Osteoblast (primary cell): ENCODE data around the gene SIL1. TPM values are rescaled to one million over a fixed set of nuclear protein-coding genes. Genes with fewer than 3 reads are reported as not detected.

Experiments
- DNase-seq: peaks from one replicate; pipeline ENCODE4 v3.0.0; 2011; ENCODE audit warnings: low spot score, mixed read lengths; ENCODE audit not compliant: insufficient read length; ENCODE audit errors: missing footprints
- H2AFZ ChIP-seq: 2 replicates; pipeline ENCODE4 v1.6.0; 2011; ENCODE audit warnings: mild to moderate bottlenecking, low read length
- H3K27ac ChIP-seq: 2 replicates; pipeline ENCODE4 v1.5.1; 2011; ENCODE audit warnings: mild to moderate bottlenecking, low read depth, low read length, moderate library complexity
- H3K27me3 ChIP-seq: 2 replicates; pipeline ENCODE4 v1.6.0; 2012; ENCODE audit warnings: mild to moderate bottlenecking, control low read depth, inconsistent platforms, low read length, moderate library complexity; ENCODE audit not compliant: insufficient read depth
- H3K36me3 ChIP-seq: 2 replicates; pipeline ENCODE4 v1.5.1; 2011; ENCODE audit warnings: mild to moderate bottlenecking, low read length, control low read depth, moderate library complexity; ENCODE audit not compliant: insufficient read depth
- H3K4me1 ChIP-seq: 2 replicates; pipeline ENCODE4 v1.5.1; 2011; ENCODE audit warnings: mild to moderate bottlenecking, low read length, control low read depth, moderate library complexity; ENCODE audit not compliant: insufficient read depth
- H3K4me2 ChIP-seq: 2 replicates; pipeline ENCODE4 v1.6.0; 2011; ENCODE audit warnings: mild to moderate bottlenecking, low read length; ENCODE audit not compliant: insufficient read depth
- H3K4me3 ChIP-seq: fragments of 200-600 bp; sonication (generic); 3 replicates; pipeline ENCODE4 v1.5.1; 2012; ENCODE audit warnings: mild to moderate bottlenecking, low read length, inconsistent platforms; ENCODE audit not compliant: insufficient read depth
- H3K79me2 ChIP-seq: 2 replicates; pipeline ENCODE4 v1.6.0; 2012; ENCODE audit warnings: mild to moderate bottlenecking, low read length, control low read depth, inconsistent platforms; ENCODE audit not compliant: insufficient read depth
- H3K9me3 ChIP-seq: 2 replicates; pipeline ENCODE4 v1.5.1; 2011; ENCODE audit warnings: low read depth, low read length, control low read depth
- H4K20me1 ChIP-seq: 2 replicates; pipeline ENCODE4 v1.6.0; 2012; ENCODE audit warnings: mild to moderate bottlenecking, low read length, control low read depth; ENCODE audit not compliant: insufficient read depth
- total RNA-seq: library from RNA; depleted of rRNA; stranded (reverse); fragments of >200 nt; gene quantifications from 2 replicates; pipeline ENCODE4 v1.2.3, GENCODE V29; 2012
- TF ChIP-seq, protein P1 (sequence below): IDR thresholded peaks from 2 replicates; pipeline ENCODE4 v1.5.1; 2011; ENCODE audit warnings: mild to moderate bottlenecking, low read depth, low read length, moderate library complexity; ENCODE audit errors: extremely low read depth

Gene SIL1
- total RNA-seq, 1 donor: 65.1 TPM

DNA sequence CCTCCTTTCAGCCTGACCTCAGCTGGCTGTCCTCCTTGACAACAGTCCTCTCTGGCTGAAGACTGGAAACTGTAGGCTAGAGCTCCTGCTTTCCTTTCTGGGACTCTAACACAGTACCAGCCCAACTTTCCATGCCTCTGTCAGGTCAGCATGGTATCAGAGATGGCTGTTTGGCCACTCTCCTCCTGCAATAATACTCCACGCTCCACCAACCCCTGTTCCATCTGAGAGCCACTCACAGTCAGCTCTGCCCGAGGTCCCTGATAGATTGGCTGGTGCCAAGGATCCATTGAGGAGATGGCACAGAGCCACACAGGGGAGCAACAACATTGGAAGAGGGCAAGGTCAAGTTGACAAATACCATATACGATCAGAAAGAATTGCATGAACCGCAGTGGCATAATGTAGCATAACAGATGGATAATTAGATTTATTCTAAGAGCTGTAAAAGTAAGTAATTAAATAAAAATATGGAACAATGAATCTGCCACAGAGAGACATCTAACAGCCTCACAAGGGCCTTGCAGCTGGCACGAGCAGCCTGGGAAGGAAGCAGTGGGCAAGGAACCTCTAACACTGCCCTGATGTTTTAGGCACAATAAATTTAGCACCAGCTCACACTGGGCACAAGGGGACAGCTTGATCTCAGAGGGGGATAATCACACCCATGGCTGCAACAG, 228.7 kb downstream of the SIL1 start:
- no peak overlapping the region for H3K4me3 ChIP-seq
- peaks cover 20% of the 10 kb centered on the region for H4K20me1 ChIP-seq
- H3K4me1 ChIP-seq: peaks cover 9% of the 10 kb centered on the region
- H2AFZ ChIP-seq: no peak overlapping the region
- no peaks in the 10 kb centered on the region for H3K9me3 ChIP-seq
- no peaks in the 10 kb centered on the region for H3K27me3 ChIP-seq
- no peaks in the 10 kb centered on the region for H3K79me2 ChIP-seq
- H3K27ac ChIP-seq: no peak overlapping the region
- DNase-seq: no peak
- TF ChIP-seq, protein P1, sequence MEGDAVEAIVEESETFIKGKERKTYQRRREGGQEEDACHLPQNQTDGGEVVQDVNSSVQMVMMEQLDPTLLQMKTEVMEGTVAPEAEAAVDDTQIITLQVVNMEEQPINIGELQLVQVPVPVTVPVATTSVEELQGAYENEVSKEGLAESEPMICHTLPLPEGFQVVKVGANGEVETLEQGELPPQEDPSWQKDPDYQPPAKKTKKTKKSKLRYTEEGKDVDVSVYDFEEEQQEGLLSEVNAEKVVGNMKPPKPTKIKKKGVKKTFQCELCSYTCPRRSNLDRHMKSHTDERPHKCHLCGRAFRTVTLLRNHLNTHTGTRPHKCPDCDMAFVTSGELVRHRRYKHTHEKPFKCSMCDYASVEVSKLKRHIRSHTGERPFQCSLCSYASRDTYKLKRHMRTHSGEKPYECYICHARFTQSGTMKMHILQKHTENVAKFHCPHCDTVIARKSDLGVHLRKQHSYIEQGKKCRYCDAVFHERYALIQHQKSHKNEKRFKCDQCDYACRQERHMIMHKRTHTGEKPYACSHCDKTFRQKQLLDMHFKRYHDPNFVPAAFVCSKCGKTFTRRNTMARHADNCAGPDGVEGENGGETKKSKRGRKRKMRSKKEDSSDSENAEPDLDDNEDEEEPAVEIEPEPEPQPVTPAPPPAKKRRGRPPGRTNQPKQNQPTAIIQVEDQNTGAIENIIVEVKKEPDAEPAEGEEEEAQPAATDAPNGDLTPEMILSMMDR: no peak
- no peaks in the 10 kb centered on the region for H3K36me3 ChIP-seq
- no peak overlapping the region for H3K4me2 ChIP-seq

DNA sequence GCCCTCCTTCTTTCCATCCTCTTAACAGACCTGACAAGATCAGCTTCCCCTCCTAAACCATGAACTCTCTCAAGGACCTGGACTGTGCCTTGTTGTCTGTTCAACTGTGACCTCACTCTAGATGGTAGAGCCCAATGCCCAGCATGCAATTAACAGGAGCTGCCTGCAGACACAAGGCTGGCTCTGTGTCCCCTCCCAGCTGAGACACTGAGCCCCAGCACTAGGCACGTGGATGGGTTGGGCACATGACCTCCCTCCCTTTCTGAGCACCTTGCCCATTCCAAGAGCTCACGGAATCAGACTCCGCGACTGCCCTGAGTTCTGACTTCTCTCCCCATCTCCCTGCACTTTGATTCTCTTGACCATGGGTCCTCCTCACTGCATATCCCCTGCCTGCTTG, 229.6 kb downstream of the SIL1 start:
- no peak overlapping the region for H3K4me3 ChIP-seq
- TF ChIP-seq, protein P1: no peak
- no peak overlapping the region for H2AFZ ChIP-seq
- no peaks in the 10 kb centered on the region for H3K9me3 ChIP-seq
- H3K27ac ChIP-seq: no peak overlapping the region
- H3K4me1 ChIP-seq: peaks cover 4% of the 10 kb centered on the region
- H3K27me3 ChIP-seq: no peaks in the 10 kb centered on the region
- no peak overlapping the region for H3K4me2 ChIP-seq
- peaks cover 20% of the 10 kb centered on the region for H4K20me1 ChIP-seq
- no peaks in the 10 kb centered on the region for H3K79me2 ChIP-seq
- no peak for DNase-seq
- H3K36me3 ChIP-seq: no peaks in the 10 kb centered on the region

DNA sequence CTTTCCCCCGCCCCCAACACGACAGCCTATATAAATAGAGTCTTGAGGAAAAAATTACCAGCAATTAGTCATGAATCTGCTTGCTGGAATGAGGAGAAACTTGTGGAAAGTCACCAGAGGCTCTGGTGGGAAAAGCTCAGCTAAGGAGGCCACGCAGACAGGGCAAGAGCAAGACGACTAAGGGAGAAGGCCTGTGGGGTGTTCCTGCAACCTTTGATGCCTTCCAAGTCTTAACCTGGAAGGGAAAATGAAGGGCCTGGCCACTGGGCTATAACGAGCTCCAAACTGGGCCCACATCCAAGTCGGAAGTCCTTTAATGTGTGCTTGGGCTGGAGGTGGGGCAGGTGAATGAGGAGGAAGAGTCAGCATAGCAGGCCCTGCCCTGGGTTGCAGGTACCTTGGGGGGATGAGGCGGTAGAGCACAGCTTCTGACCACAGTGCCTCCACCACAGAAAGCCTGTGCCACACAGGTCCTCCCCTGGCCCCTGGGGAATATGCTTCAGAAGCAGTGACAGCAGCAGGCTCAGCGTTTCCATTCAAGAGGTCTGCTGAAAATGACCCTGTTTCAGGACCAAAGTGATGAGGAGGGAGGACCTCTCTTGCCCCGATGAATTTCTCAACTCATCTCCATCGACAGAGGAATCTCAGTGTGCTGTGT, 230.2 kb downstream of the SIL1 start:
- no peaks in the 10 kb centered on the region for H3K27me3 ChIP-seq
- H3K4me3 ChIP-seq: no peak overlapping the region
- H3K36me3 ChIP-seq: no peaks in the 10 kb centered on the region
- H3K27ac ChIP-seq: no peak overlapping the region
- peaks cover 4% of the 10 kb centered on the region for H3K4me1 ChIP-seq
- TF ChIP-seq, protein P1: no peak
- no peak for DNase-seq
- H3K4me2 ChIP-seq: no peak overlapping the region
- H3K9me3 ChIP-seq: no peaks in the 10 kb centered on the region
- no peaks in the 10 kb centered on the region for H3K79me2 ChIP-seq
- no peak overlapping the region for H2AFZ ChIP-seq
- peaks cover 20% of the 10 kb centered on the region for H4K20me1 ChIP-seq

DNA sequence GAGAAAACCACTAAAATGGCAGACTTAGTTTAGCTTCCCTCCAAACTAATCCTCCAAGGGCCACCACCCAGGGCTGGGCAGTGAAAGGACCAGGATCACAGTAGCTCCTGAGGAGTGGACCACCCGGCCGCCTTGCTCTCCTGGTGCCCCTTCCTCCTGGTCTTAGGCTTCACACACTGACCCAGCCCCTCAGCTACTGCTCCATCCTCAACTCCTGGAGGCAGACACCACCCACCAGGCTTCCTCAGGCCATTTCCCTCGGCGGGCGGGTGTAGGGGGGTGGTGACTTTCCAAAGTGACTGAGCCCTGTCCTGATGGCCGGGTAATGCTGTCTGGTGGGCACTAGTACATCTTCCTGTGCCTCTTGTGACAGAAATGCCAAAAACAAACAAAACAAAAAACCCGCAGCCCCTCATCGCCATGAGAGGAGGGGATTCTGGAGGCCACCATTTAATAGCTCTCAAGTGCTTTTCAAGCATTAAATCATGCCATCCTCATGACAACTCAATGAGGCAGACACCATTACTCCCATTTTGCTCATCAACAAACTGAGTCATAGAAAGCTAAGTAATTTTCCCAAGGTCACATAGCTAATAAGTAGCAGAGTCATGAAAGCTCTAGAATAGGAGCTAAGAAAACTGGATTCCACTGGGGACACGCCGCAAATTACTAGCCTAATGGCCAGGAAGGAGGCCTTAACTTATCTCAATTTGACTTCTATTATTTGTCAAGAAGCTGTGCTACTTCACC, 231.8 kb downstream of the SIL1 start:
- H3K36me3 ChIP-seq: no peaks in the 10 kb centered on the region
- no peak overlapping the region for H2AFZ ChIP-seq
- H4K20me1 ChIP-seq: peaks cover 19% of the 10 kb centered on the region
- no peak overlapping the region for H3K4me2 ChIP-seq
- no peak for DNase-seq
- TF ChIP-seq, protein P1: no peak
- peaks cover 4% of the 10 kb centered on the region for H3K4me1 ChIP-seq
- H3K27me3 ChIP-seq: no peaks in the 10 kb centered on the region
- no peak overlapping the region for H3K4me3 ChIP-seq
- H3K27ac ChIP-seq: no peak overlapping the region
- no peaks in the 10 kb centered on the region for H3K79me2 ChIP-seq
- H3K9me3 ChIP-seq: no peaks in the 10 kb centered on the region
